ENCODE measurements around the gene CEP112. TPM values are rescaled to one million over a fixed set of nuclear protein-coding genes. Genes with fewer than 3 reads are reported as not detected.

Gene CEP112
- total and polyA plus RNA-seq, 2 of the 4 experiments (the other 2 are of a cell fraction): 2.5 to 5.6 TPM

DNA sequence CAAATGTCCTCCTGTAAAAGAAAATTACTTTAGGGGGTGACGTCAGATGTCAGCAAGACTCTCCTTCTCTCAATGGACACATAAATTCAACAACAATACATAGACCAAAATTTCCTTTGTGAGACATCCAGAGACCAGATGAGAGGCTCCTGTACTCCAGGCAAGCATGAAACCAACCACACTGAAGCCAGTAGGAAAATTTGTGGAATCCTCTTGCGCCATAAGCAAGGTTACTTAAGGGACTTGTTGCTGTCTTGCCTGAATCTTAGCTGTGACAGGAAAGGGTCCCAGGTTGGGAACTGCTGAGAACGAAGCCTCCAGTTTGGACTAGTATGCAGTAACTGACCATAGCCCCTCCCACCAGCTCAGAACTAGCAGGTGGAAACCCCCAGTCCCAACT is 56.0 kb downstream of the CEP112 start:
- no peak overlapping the region for H2AK5ac ChIP-seq (ENCODE audit: low read depth, low read length)
- no peak overlapping the region for H2BK120ac ChIP-seq (ENCODE audit: low read depth, low read length)
- H3K9me3 ChIP-seq (ENCODE audit: control insufficient read depth, insufficient read depth, low read length): no peaks in the 10 kb centered on the region
- no peak overlapping the region for H3K4me2 ChIP-seq (ENCODE audit: low read depth, low read length)
- in situ Hi-C loops (cut with MboI; ENCODE audit: low sequenced_read_pairs): no loop called here
- H3K27ac ChIP-seq (ENCODE audit: insufficient read depth, low read length): no peak overlapping the region
- no peaks in the 10 kb centered on the region for H3K4me1 ChIP-seq (ENCODE audit: control insufficient read depth, insufficient read depth, low read length)
- no peaks in the 10 kb centered on the region for H3K36me3 ChIP-seq (ENCODE audit: control insufficient read depth, insufficient read depth, low read length)
- H4K8ac ChIP-seq (ENCODE audit: low read depth in 2 of 2, low read length in 2 of 2): no peak overlapping the region
- no peak overlapping the region for H2BK15ac ChIP-seq (ENCODE audit: low read depth, low read length)
- H3K4ac ChIP-seq (ENCODE audit: low read depth, low read length): no peak overlapping the region
- no CpG with 5 or more reads among the region's 3 CpGs for WGBS, 2 experiments (ENCODE audit: extremely low coverage in 2 of 2, insufficient read length in 1 of 2)
- no TSS peak for BruUV-seq (replicated peaks)
- dilution Hi-C loops (cut with HindIII; ENCODE audit: low sequenced_read_pairs, unreplicated experiment): no loop called here
- H3K79me1 ChIP-seq (ENCODE audit: low read depth in 1 of 2, low read length in 2 of 2): no peaks in the 10 kb centered on the region
- CTCF ChIA-PET: no interaction called here
- H3K14ac ChIP-seq (replicated peaks; ENCODE audit: low read depth, low read length): no peak overlapping the region
- no peak overlapping the region for H2BK5ac ChIP-seq (ENCODE audit: low read depth, low read length, poor library complexity, severe bottlenecking)
- no peak overlapping the region for H4K5ac ChIP-seq (ENCODE audit: low read depth, low read length)
- H3K4me3 ChIP-seq (ENCODE audit: insufficient read depth, low read depth, low read length): no peak overlapping the region
- no peak overlapping the region for H4K91ac ChIP-seq (ENCODE audit: insufficient read depth, low read depth, low read length)
- H3K56ac ChIP-seq (ENCODE audit: extremely low read depth, insufficient read depth, low read length): no peak overlapping the region
- DNase-seq (peak; percentile 4), ATAC-seq (ENCODE audit: low read depth) (no peak; the same call in 1 of the 2 replicates)
- H2AK9ac ChIP-seq (replicated peaks; ENCODE audit: low read depth, low read length, poor library complexity): no peak overlapping the region
- H2AFZ ChIP-seq (replicated peaks; ENCODE audit: low read length, poor library complexity): no peak overlapping the region
- no peaks in the 10 kb centered on the region for H4K20me1 ChIP-seq (ENCODE audit: insufficient read depth, low read length)
- intact Hi-C loops (cut with micrococcal nuclease): no loop called here
- no peak overlapping the region for H3K9ac ChIP-seq (ENCODE audit: low read depth, low read length)
- POLR2A ChIA-PET (ENCODE audit: unreplicated experiment): no interaction called here
- H3K27me3 ChIP-seq (ENCODE audit: control insufficient read depth, insufficient read depth, low read length): no peaks in the 10 kb centered on the region
- no peak overlapping the region for H3K23ac ChIP-seq (ENCODE audit: low read depth, low read length)
- no peak overlapping the region for H3K18ac ChIP-seq (ENCODE audit: low read depth, low read length)
- no peak overlapping the region for H2BK20ac ChIP-seq (ENCODE audit: low read depth, low read length)
- TF ChIP-seq RFX5 (IDR thresholded peaks at IDR 0.05; ENCODE audit: low read depth, low read length): no peak
- TF ChIP-seq RCOR1 (IDR thresholded peaks at IDR 0.05; ENCODE audit: insufficient replicate concordance, low read length): no peak
- peak; percentile 52 for TF ChIP-seq CEBPB (IDR thresholded peaks at IDR 0.05; ENCODE audit: low read depth, low read length)
- TF ChIP-seq USF2 (IDR thresholded peaks at IDR 0.05; ENCODE audit: low read depth, low read length): no peak
- no peaks in the 10 kb centered on the region for H3K9me1 ChIP-seq (ENCODE audit: insufficient read depth, low read length)

Data from IMR-90 (cell line).